ENCODE results near the gene IL17RA. TPM values are rescaled to one million over a fixed set of nuclear protein-coding genes. Genes with fewer than 3 reads are reported as not detected.

IL17RA gene
- total and polyA plus RNA-seq, 8 donors: 7.6 to 61.6 (median 8.4) TPM

- H3K9me3 ChIP-seq: no peaks in the 10 kb centered on the region
- peaks cover 0 to 88% of the 10 kb centered on the region in 2 donors for H3K4me1 ChIP-seq
- intact Hi-C loops (cut with DNase I): no loop called here
- H3K27me3 ChIP-seq: no peaks in the 10 kb centered on the region
- peak in 2 of 4 donors; percentile 26 to 80 for DNase-seq
- ATAC-seq: peak; percentile 29
- H3K36me3 ChIP-seq: peaks cover 0 to 94% of the 10 kb centered on the region in 2 donors
- H3K4me3 ChIP-seq: peak overlapping the region in 1 of 2 donors; percentile 26
- TF ChIP-seq CTCF (IDR thresholded peaks at IDR 0.05): no peak
- H3K27ac ChIP-seq: peak overlapping the region in 1 of 2 donors; percentile 87
These were observed 21.5 kb downstream of the IL17RA start for GRCh38 chr22:17106161-17106784.

GRCh38 chr22:17106785-17107546 lies 22.2 kb downstream of the IL17RA start:
- peak overlapping the region in 1 of 2 donors; percentile 26 for H3K4me3 ChIP-seq

GRCh38 chr22:17107547-17107810 lies 22.7 kb downstream of the IL17RA start:
- peak overlapping the region in 1 of 2 donors; percentile 87 for H3K27ac ChIP-seq
- no peaks in the 10 kb centered on the region for H3K9me3 ChIP-seq
- peak overlapping the region in 1 of 2 donors; percentile 26 for H3K4me3 ChIP-seq
- H3K4me1 ChIP-seq: peaks cover 0 to 87% of the 10 kb centered on the region in 2 donors
- TF ChIP-seq CTCF (IDR thresholded peaks at IDR 0.05): no peak
- no peaks in the 10 kb centered on the region for H3K27me3 ChIP-seq
- ATAC-seq (no peak), DNase-seq (no peak)
- intact Hi-C loops (cut with DNase I): no loop called here
- H3K36me3 ChIP-seq: peaks cover 0 to 85% of the 10 kb centered on the region in 2 donors

More at GRCh38 chr22:17106785-17107546, 22.2 kb downstream of the IL17RA start:
- Histone ChIP-seq H3K4me1 (peaks cover 0 to 88% of the 10 kb centered on the region in 2 donors), H3K9me3 (no peaks in the 10 kb centered on the region), H3K36me3 (peaks cover 0 to 90% of the 10 kb centered on the region in 2 donors), H3K27me3 (no peaks in the 10 kb centered on the region), H3K27ac (peak overlapping the region in 1 of 2 donors; percentile 87)
- intact Hi-C loops (cut with DNase I): no loop called here
- no peak for TF ChIP-seq CTCF (IDR thresholded peaks at IDR 0.05)
- peak in 2 of 4 donors; percentile 49 to 85 for DNase-seq
- ATAC-seq: peak; percentile 43

- Histone ChIP-seq H3K4me3 (no peak overlapping the region), H3K4me1 (peaks cover 0 to 87% of the 10 kb centered on the region in 2 donors), H3K36me3 (peaks cover 0 to 75% of the 10 kb centered on the region in 2 donors), H3K27ac (peak overlapping the region in 1 of 2 donors; percentile 87), H3K9me3 (no peaks in the 10 kb centered on the region), H3K27me3 (no peaks in the 10 kb centered on the region)
- TF ChIP-seq CTCF (IDR thresholded peaks at IDR 0.05): no peak
- intact Hi-C loops (cut with DNase I): no loop called here
- ATAC-seq: no peak
- DNase-seq: peak in 1 of 4 donors; percentile 83
These were observed 23.7 kb downstream of the IL17RA start for GRCh38 chr22:17108256-17109112.
